Measurements from ENCODE around the gene MORN1. TPM values are rescaled to one million over a fixed set of nuclear protein-coding genes. Genes with fewer than 3 reads are reported as not detected.

MORN1 gene
- total and polyA plus RNA-seq, 2 of the 8 experiments (the other 6 are each of a cell fraction or from before 2014, with no cell fraction given) = 5.0 to 9.1 TPM

GRCh38 chr1:2302292-2302925, 88.9 kb downstream of the MORN1 start (continued):
- TF ChIP-seq TCF12 (IDR thresholded peaks at IDR 0.05; ENCODE audit: low read depth, low read length) (no peak), FOSL1 (IDR thresholded peaks at IDR 0.05; ENCODE audit: insufficient read depth, low read depth, low read length) (no peak), SIN3A (conservative IDR thresholded peaks at IDR 0.05 in 1 of 2, IDR thresholded peaks at IDR 0.05 in 1 of 2; ENCODE audit: low read depth in 1 of 2, low read length in 2 of 2) (no peak), KDM5A (IDR thresholded peaks at IDR 0.05; ENCODE audit: low read length) (no peak)

Measured in H1 (cell line).